ENCODE measurements around the gene CISD1.

- TF ChIP-seq GATA3 (IDR thresholded peaks at IDR 0.05; ENCODE audit: low read depth, low read length): no peak
- no peak for TF ChIP-seq GATA2 (IDR thresholded peaks at IDR 0.05; ENCODE audit: low read depth, low read length)
These were observed 53.9 kb downstream of the CISD1 start for GRCh38 chr10:58322835-58323209.

Measured in SH-SY5Y (cell line).